GM18519 (cell line): ENCODE measurements around the gene FMN1.

ENCODE experiments used
- ATAC-seq: cut with Tn5 transposase; IDR thresholded peaks from one replicate; pipeline ENCODE4 v1.9.1; 2021; ENCODE audit warnings: mild to moderate bottlenecking, moderate library complexity; ENCODE audit not compliant: unreplicated experiment, low FRiP score

FMN1 gene

GRCh38 chr15:32817577-32817976, 376.9 kb downstream of the FMN1 start:
- no peak for ATAC-seq

GRCh38 chr15:32807331-32807730, 387.2 kb downstream of the FMN1 start:
- no peak for ATAC-seq

GRCh38 chr15:32803631-32804030, 390.9 kb downstream of the FMN1 start:
- no peak for ATAC-seq

GRCh38 chr15:32802286-32802936, 392.1 kb downstream of the FMN1 start:
- ATAC-seq, result no peak

- no peak for ATAC-seq
Observed at GRCh38 chr15:32799936-32800535, 394.5 kb downstream of the FMN1 start.

GRCh38 chr15:32796856-32797255, 397.7 kb downstream of the FMN1 start:
- ATAC-seq, result no peak

GRCh38 chr15:32794973-32795372, 399.5 kb downstream of the FMN1 start:
- ATAC-seq, result no peak

- ATAC-seq, result no peak
Observed at GRCh38 chr15:32792436-32792835, 402.1 kb downstream of the FMN1 start.

- ATAC-seq, result no peak
Observed at GRCh38 chr15:32790352-32790999, 404.0 kb downstream of the FMN1 start.

GRCh38 chr15:32787949-32788348, 406.6 kb downstream of the FMN1 start:
- no peak for ATAC-seq

GRCh38 chr15:32786906-32787305, 407.6 kb downstream of the FMN1 start:
- no peak for ATAC-seq

GRCh38 chr15:32784581-32784980, 409.9 kb downstream of the FMN1 start:
- no peak for ATAC-seq

- ATAC-seq, result no peak
Observed at GRCh38 chr15:32781781-32782180, 412.7 kb downstream of the FMN1 start.

GRCh38 chr15:32778391-32779176, 415.9 kb downstream of the FMN1 start:
- no peak for ATAC-seq

GRCh38 chr15:32775103-32775502, 419.4 kb downstream of the FMN1 start:
- ATAC-seq, result no peak

GRCh38 chr15:32774022-32774421, 420.5 kb downstream of the FMN1 start:
- no peak for ATAC-seq

GRCh38 chr15:32767236-32767635, 427.3 kb downstream of the FMN1 start:
- ATAC-seq, result no peak

- ATAC-seq, result no peak
Observed at GRCh38 chr15:32766101-32766500, 428.4 kb downstream of the FMN1 start.

- ATAC-seq, result no peak
Observed at GRCh38 chr15:32765236-32765635, 429.3 kb downstream of the FMN1 start.

GRCh38 chr15:32763295-32763694, 431.2 kb downstream of the FMN1 start:
- ATAC-seq, result no peak

- ATAC-seq, result no peak
Observed at GRCh38 chr15:32757426-32757825, 437.1 kb downstream of the FMN1 start.
